Skeletal muscle tissue (tissue), 4 donors: ENCODE measurements around the gene PTPRN2. TPM values are rescaled to one million over a fixed set of nuclear protein-coding genes. Genes with fewer than 3 reads are reported as not detected.
"Not testable (repeated sequence)": the region's sequence is repeated elsewhere in the genome, so short reads cannot be mapped to it uniquely, and the experiment has no call there.

Experiments
- H3K27ac ChIP-seq: one replicate; pipeline ENCODE4 v1.7.0; 2013; ENCODE audit warnings: mild to moderate bottlenecking, low read depth, low read length, inconsistent platforms
- H3K27me3 ChIP-seq, 3 donors: one replicate each; pipeline ENCODE4 v1.7.0; 2013; ENCODE audit warnings: low read length in 3 of 3; ENCODE audit not compliant: control insufficient read depth in 3 of 3, insufficient read depth in 3 of 3
- H3K36me3 ChIP-seq, 3 donors: one replicate each; pipeline ENCODE4 v1.7.0; 2013; ENCODE audit warnings: low read length in 3 of 3; ENCODE audit not compliant: control insufficient read depth in 3 of 3, insufficient read depth in 3 of 3
- H3K4me1 ChIP-seq, 3 donors: one replicate each; pipeline ENCODE4 v1.7.0; 2013; ENCODE audit warnings: low read length in 3 of 3, mild to moderate bottlenecking in 3 of 3; ENCODE audit not compliant: control insufficient read depth in 3 of 3, insufficient read depth in 3 of 3
- H3K4me3 ChIP-seq, 3 donors: one replicate each; pipeline ENCODE4 v1.7.0; 2013; ENCODE audit warnings: low read length in 3 of 3
- H3K9ac ChIP-seq, 3 donors: one replicate each; pipeline ENCODE4 v1.7.0; 2013; ENCODE audit warnings: low read length in 3 of 3, mild to moderate bottlenecking in 3 of 3, moderate library complexity in 2 of 3, low read depth in 1 of 3
- H3K9me3 ChIP-seq, 3 donors: one replicate each; pipeline ENCODE4 v1.7.0; 2013; ENCODE audit warnings: low read length in 3 of 3; ENCODE audit not compliant: control insufficient read depth in 3 of 3
- total RNA-seq: library from RNA; depleted of rRNA; stranded (reverse); fragments of >200 nt; gene quantifications from one replicate; pipeline ENCODE4 v1.2.3, GENCODE V29; 2014
- donor health status: Osteomylitis.

The PTPRN2 gene
- total RNA-seq, 1 donor from 2014 or later = 1.6 TPM

DNA sequence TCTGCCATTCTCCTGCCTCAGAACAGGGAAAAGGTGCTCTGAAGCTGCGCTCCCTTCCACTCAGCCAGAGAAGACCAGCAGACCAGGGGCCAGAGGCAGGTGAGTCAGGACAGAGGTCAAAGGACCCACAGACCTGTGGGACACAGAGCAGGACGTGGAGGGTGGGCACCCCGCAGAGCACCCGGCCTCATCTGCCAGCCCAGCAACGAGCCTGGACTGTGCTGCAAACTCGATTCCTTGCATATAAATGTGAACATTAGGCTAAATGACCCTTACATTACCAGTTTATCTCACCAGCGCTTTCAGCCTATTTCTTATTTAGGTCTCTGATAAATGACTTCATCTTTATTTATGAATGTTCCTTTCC lies 50.1 kb downstream of the PTPRN2 start:
- no peaks in the 10 kb centered on the region for H3K4me1 ChIP-seq
- H3K9ac ChIP-seq = no peak overlapping the region

DNA sequence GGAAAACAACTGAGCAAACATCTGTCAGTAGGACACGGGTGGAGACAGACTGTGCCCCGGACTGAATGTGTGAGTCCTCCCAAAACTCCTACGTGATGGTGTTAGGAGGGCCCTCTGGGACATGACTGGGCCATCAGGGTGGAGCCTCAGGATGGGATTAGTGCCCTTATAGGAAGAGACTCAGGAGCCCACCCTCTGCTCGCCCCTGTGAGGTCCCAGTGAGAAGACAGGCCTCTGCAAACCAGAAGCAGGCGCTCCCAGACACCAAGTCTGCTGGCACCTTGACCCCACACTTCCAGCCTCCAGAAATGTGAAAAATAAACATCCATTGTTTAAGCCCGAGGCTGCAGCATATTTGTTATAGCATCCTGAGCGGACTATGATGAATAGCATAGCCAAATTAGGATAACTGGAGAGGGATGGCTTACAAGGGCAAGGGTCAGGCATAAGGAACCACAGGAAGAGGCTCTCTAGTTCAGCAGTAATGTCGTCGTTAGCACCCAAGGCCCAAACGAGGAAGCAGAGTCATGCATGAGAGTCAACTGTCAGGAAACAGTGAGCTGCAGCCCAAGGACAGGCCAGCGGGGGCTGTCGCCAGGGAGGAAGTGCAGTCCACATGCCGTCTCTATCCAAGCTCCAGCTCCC lies 50.6 kb downstream of the PTPRN2 start:
- H3K4me3 ChIP-seq = no peak overlapping the region
- H3K27ac ChIP-seq = no peak overlapping the region
- H3K36me3 ChIP-seq = no peaks in the 10 kb centered on the region
- H3K4me1 ChIP-seq = no peaks in the 10 kb centered on the region
- no peak overlapping the region for H3K9ac ChIP-seq
- H3K27me3 ChIP-seq = peaks cover 0 to 2% (median 0%) of the 10 kb centered on the region in 3 donors
- peaks cover 0 to 2% (median 0%) of the 10 kb centered on the region in 3 donors for H3K9me3 ChIP-seq

More for the DNA sequence above, 50.1 kb downstream of the PTPRN2 start:
- no peak overlapping the region for H3K4me3 ChIP-seq
- no peak overlapping the region for H3K27ac ChIP-seq
- peaks cover 0 to 2% (median 0%) of the 10 kb centered on the region in 3 donors for H3K27me3 ChIP-seq
- H3K9me3 ChIP-seq = peaks cover 0 to 2% (median 0%) of the 10 kb centered on the region in 3 donors
- H3K36me3 ChIP-seq = no peaks in the 10 kb centered on the region

DNA sequence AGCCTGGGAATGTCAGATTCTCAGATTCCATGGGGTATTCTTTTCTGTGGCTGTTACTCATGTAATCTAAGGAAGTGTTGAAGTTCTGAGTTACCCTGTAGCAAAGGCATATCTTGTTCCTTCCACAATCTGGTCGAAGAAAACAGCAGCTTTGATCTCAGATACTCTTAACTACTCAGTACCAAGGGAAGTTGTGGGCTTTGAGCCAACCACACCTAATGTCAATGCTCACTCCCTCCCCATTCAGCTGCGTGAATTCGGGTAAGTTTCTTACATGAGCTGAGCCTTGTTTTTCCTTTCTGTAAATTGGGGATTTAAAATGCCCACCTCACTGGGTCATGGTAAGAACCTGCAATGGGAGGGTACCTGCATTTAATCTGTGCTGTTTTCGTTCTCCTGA lies 52.5 kb downstream of the PTPRN2 start:
- Histone ChIP-seq H3K36me3 (no peaks in the 10 kb centered on the region), H3K27me3 (peaks cover 0 to 5% (median 2%) of the 10 kb centered on the region in 3 donors), H3K4me1 (no peaks in the 10 kb centered on the region), H3K27ac (no peak overlapping the region), H3K4me3 (no peak overlapping the region), H3K9ac (no peak overlapping the region), H3K9me3 (peaks cover 0 to 2% (median 2%) of the 10 kb centered on the region in 3 donors)

DNA sequence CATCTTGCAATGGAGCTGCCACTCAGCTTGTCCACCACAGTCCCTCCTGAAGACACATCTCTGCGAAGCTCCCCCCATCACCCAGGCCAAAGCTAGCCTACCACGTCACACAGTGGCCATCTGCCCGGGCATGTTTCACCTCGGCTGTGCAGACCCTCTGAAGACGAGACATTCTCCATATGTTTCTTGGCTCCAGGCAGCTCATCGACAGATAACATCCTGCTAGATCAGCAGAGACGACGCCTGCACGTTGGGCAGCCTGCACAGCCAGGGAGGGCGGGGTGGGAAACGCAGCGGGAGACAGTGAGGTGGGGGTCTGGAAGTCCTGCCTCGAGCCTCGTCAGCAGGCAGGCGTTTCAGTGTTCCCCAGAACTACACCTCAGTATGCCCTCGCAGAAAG lies 53.0 kb downstream of the PTPRN2 start:
- peaks cover 0 to 2% (median 2%) of the 10 kb centered on the region in 3 donors for H3K9me3 ChIP-seq
- no peaks in the 10 kb centered on the region for H3K36me3 ChIP-seq
- H3K4me3 ChIP-seq = no peak overlapping the region
- H3K9ac ChIP-seq = no peak overlapping the region
- no peaks in the 10 kb centered on the region for H3K4me1 ChIP-seq
- H3K27ac ChIP-seq = no peak overlapping the region
- H3K27me3 ChIP-seq = peaks cover 0 to 5% (median 2%) of the 10 kb centered on the region in 3 donors

DNA sequence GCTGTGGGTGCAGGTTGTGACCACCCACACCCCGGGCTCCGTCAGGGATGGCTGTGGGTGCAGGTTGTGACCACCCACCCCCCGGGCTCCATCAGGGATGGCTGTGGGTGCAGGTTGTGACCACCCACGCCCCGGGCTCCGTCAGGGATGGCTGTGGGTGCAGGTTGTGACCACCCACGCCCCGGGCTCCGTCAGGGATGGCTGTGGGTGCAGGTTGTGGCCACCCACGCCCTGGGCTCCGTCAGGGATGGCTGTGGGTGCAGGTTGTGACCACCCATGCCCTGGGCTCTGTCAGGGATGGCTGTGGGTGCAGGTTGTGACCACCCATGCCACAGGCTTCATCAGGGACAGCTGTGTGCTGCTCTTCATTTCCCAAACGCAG lies 53.5 kb downstream of the PTPRN2 start:
- not testable (repeated sequence) for H3K4me1 ChIP-seq, H3K9ac ChIP-seq, H3K9me3 ChIP-seq, H3K27ac ChIP-seq, H3K36me3 ChIP-seq, H3K4me3 ChIP-seq, H3K27me3 ChIP-seq

DNA sequence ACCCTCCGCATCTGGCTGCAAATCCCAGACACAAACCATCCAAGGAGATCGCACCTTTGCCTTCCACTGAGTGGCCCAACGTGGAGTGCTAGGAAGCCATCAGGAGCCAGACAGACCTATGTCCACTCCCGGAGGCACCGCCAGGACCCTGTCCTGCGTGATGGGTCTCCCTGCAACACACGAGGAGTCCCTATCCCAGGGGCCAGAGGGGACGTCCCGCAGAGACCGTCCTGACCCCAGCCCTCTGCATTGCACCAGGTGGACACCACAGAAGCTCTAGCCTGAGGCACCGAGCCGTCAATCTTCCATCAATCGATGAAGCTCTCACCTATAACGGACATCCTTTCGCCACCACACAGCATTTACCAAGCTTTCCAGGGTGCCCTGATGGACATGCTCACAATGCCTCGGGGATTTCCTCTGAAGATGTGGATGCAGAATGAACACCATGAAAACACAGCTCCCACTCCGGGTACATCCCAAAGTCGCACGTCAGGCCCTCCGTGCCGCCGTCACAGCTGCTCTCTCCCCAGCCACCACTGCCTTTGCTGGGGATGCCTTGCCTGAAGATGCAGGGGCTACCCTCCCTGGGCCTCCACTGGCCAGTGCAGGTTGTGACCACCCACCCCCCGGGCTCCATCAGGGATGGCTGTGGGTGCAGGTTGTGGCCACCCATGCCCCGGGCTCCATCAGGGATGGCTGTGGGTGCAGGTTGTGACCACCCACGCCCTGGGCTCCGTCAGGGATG lies 54.1 kb downstream of the PTPRN2 start:
- Histone ChIP-seq H3K36me3 (no peaks in the 10 kb centered on the region), H3K9me3 (peaks cover 0 to 2% (median 2%) of the 10 kb centered on the region in 3 donors), H3K27me3 (peaks cover 0 to 8% (median 2%) of the 10 kb centered on the region in 3 donors), H3K9ac (no peak overlapping the region), H3K4me1 (no peaks in the 10 kb centered on the region), H3K4me3 (no peak overlapping the region), H3K27ac (no peak overlapping the region)

DNA sequence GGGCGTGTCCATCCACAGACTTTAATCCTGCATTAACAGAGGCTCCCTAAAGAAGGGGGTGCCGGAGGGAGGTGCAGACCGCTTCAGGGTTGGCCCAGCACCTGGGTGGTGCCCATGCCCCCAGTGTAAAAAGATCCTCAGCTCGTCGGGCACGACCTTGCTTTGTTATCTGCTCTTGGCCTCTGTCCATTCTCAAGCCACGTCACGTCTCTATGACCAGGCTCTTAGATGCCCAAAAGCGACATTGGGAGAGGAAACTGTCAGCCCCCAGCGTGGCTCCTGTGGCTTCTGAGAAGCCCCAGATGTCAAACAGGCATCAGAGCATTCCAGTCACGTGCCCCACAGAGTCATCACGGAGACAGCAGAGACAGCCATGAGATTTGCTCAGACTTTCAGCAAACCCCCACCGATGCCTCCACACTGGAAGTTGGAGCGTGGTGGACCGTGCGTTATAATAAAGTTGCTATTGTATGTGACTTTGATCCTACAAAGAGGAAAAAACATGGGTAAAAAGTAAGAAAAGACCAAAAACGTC lies 55.5 kb downstream of the PTPRN2 start:
- Histone ChIP-seq H3K36me3 (no peaks in the 10 kb centered on the region), H3K27ac (no peak overlapping the region), H3K9me3 (peaks cover 0 to 2% (median 2%) of the 10 kb centered on the region in 3 donors), H3K9ac (no peak overlapping the region), H3K4me3 (no peak overlapping the region), H3K4me1 (no peaks in the 10 kb centered on the region), H3K27me3 (peaks cover 2 to 11% (median 11%) of the 10 kb centered on the region in 3 donors)

DNA sequence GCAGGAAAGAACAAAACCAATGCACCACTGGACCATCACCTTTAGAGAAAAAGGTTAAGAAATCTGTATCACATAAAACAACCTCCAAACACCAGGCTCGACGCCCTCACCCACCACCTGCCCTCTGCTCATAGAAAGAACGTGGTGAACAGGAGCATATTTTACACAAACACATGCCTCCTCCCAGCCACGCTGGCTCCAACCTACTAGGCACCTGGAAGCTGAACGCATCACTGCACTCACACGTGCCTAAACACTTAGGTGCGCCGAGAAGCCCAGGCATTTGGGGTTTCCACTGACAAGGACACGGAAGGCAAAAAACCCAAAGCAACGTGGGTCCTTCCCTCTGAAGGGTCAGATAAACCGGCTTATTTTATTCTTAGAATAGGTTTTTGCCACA lies 56.0 kb downstream of the PTPRN2 start:
- H3K9ac ChIP-seq = no peak overlapping the region

DNA sequence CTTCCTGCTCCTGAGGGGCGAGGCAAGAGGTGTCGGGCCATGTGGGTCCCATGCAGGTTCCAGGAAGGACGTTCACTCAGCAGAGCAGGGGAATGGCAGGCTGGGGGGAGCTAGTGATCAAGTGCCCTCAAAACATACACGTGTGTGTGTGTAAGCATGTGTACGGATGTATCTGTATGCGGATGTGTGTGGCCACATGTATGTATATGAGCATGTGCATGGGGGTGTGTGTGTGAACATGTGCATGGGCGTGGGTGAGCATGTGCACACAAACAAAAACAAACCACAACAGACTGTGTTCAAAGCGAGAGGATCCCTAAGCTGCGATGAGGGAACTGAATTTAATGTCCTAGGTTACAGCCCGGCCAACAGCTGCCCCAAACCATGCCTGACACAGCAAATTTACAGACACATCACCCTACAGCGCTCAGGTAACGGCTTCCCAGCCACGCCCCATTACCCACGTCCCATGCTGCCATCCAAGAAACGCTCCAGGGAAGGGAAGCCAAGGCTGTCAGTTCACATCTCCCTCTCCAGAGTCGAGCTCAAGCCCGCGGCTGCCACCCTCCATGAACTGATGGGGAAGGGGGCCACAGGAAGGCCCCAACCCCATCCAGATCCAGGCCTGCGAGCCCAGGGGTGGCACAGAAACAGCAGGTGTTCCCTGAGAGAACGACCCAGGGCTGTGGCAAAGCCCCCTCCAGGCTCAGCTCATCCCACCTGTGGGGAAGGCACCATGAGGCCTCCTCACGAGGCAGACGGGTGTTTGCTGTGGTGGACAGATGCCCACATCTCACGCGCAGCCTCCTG lies 56.6 kb downstream of the PTPRN2 start:
- no peaks in the 10 kb centered on the region for H3K4me1 ChIP-seq
- H3K27me3 ChIP-seq = peaks cover 7 to 18% (median 17%) of the 10 kb centered on the region in 3 donors
- no peaks in the 10 kb centered on the region for H3K36me3 ChIP-seq
- no peak overlapping the region for H3K4me3 ChIP-seq
- no peak overlapping the region for H3K27ac ChIP-seq
- H3K9ac ChIP-seq = no peak overlapping the region
- H3K9me3 ChIP-seq = peaks cover 0 to 2% (median 2%) of the 10 kb centered on the region in 3 donors

More for the DNA sequence above, 56.0 kb downstream of the PTPRN2 start:
- Histone ChIP-seq H3K4me3 (no peak overlapping the region), H3K9me3 (peaks cover 0 to 2% (median 2%) of the 10 kb centered on the region in 3 donors), H3K4me1 (no peaks in the 10 kb centered on the region), H3K36me3 (no peaks in the 10 kb centered on the region), H3K27me3 (peaks cover 2 to 16% (median 15%) of the 10 kb centered on the region in 3 donors), H3K27ac (no peak overlapping the region)
